Epithelial cell of esophagus (primary cell): Measurements from ENCODE around the gene KDELR3.

Experiments used
- DNase-seq: peaks from one replicate; pipeline ENCODE4 v3.0.0; 2010; ENCODE audit warnings: low read depth
- H3K4me3 ChIP-seq: 2 replicates; pipeline ENCODE4 v1.5.1; 2011; ENCODE audit warnings: mild to moderate bottlenecking, low read length, control low read depth
- TF ChIP-seq, protein P1 (sequence below): IDR thresholded peaks from 2 replicates; pipeline ENCODE4 v1.5.1; 2011; ENCODE audit warnings: low read depth, mild to moderate bottlenecking, low read length, control low read depth, inconsistent platforms; ENCODE audit not compliant: insufficient read depth; ENCODE audit errors: missing control alignments

KDELR3 gene

GRCh38 chr22:38474003-38474607 lies 6.2 kb downstream of the KDELR3 start:
- TF ChIP-seq, protein P1, sequence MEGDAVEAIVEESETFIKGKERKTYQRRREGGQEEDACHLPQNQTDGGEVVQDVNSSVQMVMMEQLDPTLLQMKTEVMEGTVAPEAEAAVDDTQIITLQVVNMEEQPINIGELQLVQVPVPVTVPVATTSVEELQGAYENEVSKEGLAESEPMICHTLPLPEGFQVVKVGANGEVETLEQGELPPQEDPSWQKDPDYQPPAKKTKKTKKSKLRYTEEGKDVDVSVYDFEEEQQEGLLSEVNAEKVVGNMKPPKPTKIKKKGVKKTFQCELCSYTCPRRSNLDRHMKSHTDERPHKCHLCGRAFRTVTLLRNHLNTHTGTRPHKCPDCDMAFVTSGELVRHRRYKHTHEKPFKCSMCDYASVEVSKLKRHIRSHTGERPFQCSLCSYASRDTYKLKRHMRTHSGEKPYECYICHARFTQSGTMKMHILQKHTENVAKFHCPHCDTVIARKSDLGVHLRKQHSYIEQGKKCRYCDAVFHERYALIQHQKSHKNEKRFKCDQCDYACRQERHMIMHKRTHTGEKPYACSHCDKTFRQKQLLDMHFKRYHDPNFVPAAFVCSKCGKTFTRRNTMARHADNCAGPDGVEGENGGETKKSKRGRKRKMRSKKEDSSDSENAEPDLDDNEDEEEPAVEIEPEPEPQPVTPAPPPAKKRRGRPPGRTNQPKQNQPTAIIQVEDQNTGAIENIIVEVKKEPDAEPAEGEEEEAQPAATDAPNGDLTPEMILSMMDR = no peak
- no peak overlapping the region for H3K4me3 ChIP-seq
- DNase-seq = no peak

GRCh38 chr22:38477585-38477984 lies 9.7 kb downstream of the KDELR3 start:
- no peak overlapping the region for H3K4me3 ChIP-seq
- DNase-seq = peak; percentile 80
- TF ChIP-seq, protein P1 = no peak

GRCh38 chr22:38479096-38479837 lies 11.4 kb downstream of the KDELR3 start:
- no peak for DNase-seq
- H3K4me3 ChIP-seq = no peak overlapping the region
- TF ChIP-seq, protein P1 = no peak

DNA sequence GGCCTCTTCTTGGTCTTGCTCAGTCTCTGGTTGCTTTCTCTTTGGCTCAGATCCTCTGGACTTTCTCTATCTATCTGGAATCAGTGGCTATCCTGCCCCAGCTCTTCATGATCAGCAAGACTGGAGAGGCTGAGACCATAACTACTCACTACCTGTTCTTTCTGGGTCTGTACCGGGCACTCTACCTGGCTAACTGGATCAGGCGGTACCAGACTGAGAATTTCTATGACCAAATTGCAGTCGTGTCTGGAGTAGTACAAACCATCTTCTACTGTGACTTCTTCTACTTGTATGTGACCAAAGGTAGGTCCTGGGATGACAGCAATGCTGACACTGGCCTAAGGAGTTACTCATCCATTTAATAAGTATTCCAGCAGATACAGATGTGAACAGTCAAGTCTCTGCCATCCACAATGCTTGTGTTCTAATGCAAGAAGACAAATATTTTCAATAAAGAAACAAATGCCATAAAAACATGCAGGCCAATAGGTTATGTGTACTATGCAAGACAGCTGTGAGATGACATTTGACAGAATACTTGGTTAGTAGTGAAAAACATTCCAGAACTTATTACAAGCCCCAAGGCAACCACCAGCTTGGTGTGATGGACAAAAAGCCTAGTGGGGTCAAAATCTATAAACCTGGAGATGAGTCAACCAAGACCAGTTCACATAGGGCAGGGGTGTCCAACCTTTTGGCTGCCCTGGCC lies 13.4 kb downstream of the KDELR3 start:
- no peak for DNase-seq
- H3K4me3 ChIP-seq = no peak overlapping the region
- TF ChIP-seq, protein P1 = no peak

GRCh38 chr22:38481871-38482332 lies 14.0 kb downstream of the KDELR3 start:
- no peak for DNase-seq
- TF ChIP-seq, protein P1 = no peak
- H3K4me3 ChIP-seq = no peak overlapping the region

DNA sequence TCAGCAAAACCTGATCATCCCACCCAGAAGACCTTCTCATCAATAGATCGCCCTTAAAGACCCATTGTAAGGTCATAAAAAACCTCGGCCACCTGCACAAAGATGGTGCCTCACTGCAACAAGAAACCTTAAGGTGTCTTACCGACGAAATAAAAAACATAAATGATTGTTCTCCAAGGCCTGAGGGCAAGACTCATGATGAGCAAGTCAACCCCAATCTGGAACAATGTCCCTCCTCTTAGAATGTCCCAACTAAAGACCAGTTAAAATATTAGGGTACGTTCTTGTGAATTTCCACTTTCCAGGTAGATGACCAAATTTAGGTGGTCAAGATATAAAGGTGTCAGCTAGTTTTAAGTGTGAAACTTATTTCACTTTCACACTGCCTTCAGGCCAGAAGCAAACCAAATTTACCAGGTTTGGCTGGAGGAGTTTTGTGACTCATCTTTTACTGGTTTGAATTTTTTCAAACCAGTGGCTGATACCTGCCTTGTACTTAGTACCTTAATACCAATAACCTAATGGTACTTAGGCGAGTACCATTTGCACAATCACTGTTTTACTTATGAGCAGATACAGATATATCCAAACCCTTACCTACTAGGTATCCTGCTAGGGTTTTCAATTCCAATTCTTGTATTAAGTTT lies 14.9 kb downstream of the KDELR3 start:
- DNase-seq = no peak
- TF ChIP-seq, protein P1 = no peak

More for the DNA sequence above, 14.9 kb downstream of the KDELR3 start:
- no peak overlapping the region for H3K4me3 ChIP-seq
